HL-60 (cell line): Measurements from ENCODE around the gene LORICRIN.
A peak's percentile ranks its signal among the peaks of the same experiment; 100 is the strongest.

ENCODE experiments used
- DNase-seq, 2 experiments: peaks; one replicate each; pipeline ENCODE4 v3.0.0-alpha.2; 2010 to 2020; ENCODE audit warnings: low read depth in 1 of 2, low spot score in 1 of 2
- H3K27ac ChIP-seq: fragments of 250-450 bp; sonication (Bioruptor Pico); replicated peaks from 2 replicates; pipeline ENCODE4 v1.5.1; 2020; ENCODE audit warnings: mild to moderate bottlenecking, moderate library complexity
- H3K27me3 ChIP-seq: fragments of 250-450 bp; sonication (Bioruptor Pico); 2 replicates; pipeline ENCODE4 v1.5.1; 2021; ENCODE audit warnings: mild to moderate bottlenecking, moderate library complexity; ENCODE audit not compliant: insufficient read depth, poor library complexity, severe bottlenecking
- H3K4me3 ChIP-seq: replicated peaks from 2 replicates; pipeline ENCODE4 v1.5.1; 2011; ENCODE audit warnings: mild to moderate bottlenecking, control low read depth, low read length; ENCODE audit not compliant: insufficient read depth
- GABPA ChIP-seq: IDR thresholded peaks from 2 replicates; pipeline ENCODE4 v1.6.1; 2012; ENCODE audit warnings: low read depth
- POLR2AphosphoS5 ChIP-seq: IDR thresholded peaks from 2 replicates; pipeline ENCODE4 v1.6.1; 2012; ENCODE audit warnings: low read depth
- SPI1 ChIP-seq: IDR thresholded peaks from 2 replicates; pipeline ENCODE4 v1.6.1; 2012; ENCODE audit warnings: low read depth, mild to moderate bottlenecking, borderline replicate concordance
- TF ChIP-seq, protein P1 (sequence below): IDR thresholded peaks from one replicate; pipeline ENCODE4 v1.5.1; 2011; ENCODE audit warnings: low read length, control low read depth, inconsistent platforms; ENCODE audit not compliant: insufficient read depth
- TF ChIP-seq, protein P2 (sequence below): IDR thresholded peaks from 2 replicates; pipeline ENCODE4 v1.6.1; 2012; ENCODE audit warnings: low read depth; ENCODE audit not compliant: insufficient replicate concordance

The LORICRIN gene

DNA sequence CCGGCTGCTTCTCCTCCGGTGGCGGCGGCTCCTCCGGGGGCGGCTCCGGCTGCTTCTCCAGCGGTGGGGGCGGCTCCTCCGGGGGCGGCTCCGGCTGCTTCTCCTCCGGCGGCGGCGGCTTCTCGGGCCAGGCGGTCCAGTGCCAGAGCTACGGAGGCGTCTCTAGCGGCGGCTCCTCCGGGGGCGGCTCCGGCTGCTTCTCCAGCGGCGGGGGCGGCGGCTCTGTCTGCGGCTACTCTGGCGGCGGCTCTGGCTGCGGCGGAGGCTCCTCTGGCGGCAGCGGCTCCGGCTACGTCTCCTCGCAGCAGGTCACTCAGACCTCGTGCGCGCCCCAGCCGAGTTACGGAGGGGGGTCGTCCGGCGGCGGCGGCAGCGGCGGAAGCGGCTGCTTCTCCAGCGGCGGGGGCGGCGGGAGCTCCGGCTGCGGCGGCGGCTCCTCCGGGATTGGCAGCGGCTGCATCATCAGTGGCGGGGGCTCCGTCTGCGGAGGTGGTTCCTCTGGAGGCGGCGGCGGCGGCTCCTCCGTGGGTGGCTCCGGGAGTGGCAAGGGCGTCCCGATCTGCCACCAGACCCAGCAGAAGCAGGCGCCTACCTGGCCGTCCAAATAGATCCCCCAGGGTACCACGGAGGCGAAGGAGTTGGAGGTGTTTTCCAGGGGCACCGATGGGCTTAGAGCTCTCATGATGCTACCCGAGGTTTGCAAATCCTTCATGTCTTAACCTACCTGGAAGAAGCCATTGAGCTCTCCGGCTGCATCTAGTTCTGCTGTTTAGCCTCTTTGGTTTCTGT, 2.0 kb downstream of the LORICRIN start:
- Histone ChIP-seq H3K27me3 (peaks cover 54% of the 10 kb centered on the region), H3K4me3 (peak overlapping the region; percentile 2; the same call in 1 of the 2 replicates), H3K27ac (no peak overlapping the region)
- TF ChIP-seq, protein P1, sequence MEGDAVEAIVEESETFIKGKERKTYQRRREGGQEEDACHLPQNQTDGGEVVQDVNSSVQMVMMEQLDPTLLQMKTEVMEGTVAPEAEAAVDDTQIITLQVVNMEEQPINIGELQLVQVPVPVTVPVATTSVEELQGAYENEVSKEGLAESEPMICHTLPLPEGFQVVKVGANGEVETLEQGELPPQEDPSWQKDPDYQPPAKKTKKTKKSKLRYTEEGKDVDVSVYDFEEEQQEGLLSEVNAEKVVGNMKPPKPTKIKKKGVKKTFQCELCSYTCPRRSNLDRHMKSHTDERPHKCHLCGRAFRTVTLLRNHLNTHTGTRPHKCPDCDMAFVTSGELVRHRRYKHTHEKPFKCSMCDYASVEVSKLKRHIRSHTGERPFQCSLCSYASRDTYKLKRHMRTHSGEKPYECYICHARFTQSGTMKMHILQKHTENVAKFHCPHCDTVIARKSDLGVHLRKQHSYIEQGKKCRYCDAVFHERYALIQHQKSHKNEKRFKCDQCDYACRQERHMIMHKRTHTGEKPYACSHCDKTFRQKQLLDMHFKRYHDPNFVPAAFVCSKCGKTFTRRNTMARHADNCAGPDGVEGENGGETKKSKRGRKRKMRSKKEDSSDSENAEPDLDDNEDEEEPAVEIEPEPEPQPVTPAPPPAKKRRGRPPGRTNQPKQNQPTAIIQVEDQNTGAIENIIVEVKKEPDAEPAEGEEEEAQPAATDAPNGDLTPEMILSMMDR, result no peak
- TF ChIP-seq SPI1, result no peak
- TF ChIP-seq, protein P2, sequence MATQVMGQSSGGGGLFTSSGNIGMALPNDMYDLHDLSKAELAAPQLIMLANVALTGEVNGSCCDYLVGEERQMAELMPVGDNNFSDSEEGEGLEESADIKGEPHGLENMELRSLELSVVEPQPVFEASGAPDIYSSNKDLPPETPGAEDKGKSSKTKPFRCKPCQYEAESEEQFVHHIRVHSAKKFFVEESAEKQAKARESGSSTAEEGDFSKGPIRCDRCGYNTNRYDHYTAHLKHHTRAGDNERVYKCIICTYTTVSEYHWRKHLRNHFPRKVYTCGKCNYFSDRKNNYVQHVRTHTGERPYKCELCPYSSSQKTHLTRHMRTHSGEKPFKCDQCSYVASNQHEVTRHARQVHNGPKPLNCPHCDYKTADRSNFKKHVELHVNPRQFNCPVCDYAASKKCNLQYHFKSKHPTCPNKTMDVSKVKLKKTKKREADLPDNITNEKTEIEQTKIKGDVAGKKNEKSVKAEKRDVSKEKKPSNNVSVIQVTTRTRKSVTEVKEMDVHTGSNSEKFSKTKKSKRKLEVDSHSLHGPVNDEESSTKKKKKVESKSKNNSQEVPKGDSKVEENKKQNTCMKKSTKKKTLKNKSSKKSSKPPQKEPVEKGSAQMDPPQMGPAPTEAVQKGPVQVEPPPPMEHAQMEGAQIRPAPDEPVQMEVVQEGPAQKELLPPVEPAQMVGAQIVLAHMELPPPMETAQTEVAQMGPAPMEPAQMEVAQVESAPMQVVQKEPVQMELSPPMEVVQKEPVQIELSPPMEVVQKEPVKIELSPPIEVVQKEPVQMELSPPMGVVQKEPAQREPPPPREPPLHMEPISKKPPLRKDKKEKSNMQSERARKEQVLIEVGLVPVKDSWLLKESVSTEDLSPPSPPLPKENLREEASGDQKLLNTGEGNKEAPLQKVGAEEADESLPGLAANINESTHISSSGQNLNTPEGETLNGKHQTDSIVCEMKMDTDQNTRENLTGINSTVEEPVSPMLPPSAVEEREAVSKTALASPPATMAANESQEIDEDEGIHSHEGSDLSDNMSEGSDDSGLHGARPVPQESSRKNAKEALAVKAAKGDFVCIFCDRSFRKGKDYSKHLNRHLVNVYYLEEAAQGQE, result no peak
- TF ChIP-seq GABPA, result no peak
- no peak for TF ChIP-seq POLR2AphosphoS5
- DNase-seq, result no peak

DNA sequence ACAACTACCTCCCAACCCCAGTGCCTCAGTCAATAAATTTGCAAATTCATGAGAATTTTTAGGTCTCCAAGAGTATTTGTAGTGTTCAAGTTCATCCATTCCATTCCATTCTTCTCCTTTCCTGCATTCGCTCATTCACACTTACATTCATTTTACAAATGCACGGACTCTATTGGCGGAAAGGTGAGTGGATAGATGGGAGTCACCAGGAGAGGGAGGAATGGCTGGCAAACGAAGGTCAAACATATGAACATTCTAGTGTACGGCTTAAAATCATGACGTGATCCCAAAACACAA, 2.5 kb downstream of the LORICRIN start:
- H3K27ac ChIP-seq, result no peak overlapping the region
- no peak overlapping the region for H3K4me3 ChIP-seq
- DNase-seq, result no peak
- TF ChIP-seq, protein P1, result no peak
- TF ChIP-seq GABPA, result no peak
- peaks cover 57% of the 10 kb centered on the region for H3K27me3 ChIP-seq

DNA sequence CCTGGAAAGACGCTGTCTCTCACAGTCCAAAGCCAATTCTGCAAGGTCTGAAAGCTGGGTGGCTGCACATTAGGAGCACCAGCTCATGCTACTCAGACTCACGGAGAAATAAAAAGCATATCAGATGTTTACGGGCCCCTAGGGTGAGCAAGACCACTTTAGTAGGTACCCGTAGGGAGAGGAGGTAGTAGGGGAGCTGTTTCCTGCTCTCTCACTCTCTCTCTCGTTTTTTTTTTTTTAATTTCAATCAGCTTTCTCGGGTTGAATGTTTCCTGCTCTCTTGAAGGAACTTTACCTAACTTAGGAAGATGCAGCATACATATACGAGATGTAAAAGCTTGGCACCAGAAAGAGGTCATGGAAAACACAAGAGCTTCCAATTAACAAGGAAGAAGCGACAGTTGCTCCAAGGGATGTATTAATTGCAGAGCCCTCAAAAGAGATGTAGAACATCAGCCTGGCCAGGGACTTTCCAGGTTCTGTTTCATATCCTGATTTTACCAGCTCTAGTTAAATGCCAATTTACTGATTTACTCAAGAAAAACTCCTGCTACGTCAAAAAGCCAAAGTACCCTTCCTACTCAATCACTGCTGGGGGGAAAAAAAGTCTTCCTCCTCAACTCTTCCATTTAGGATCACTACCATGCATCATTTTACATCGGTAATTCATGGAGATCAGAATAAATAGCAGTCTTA, 3.1 kb downstream of the LORICRIN start:
- TF ChIP-seq GABPA, result no peak
- no peak for TF ChIP-seq SPI1
- no peak for TF ChIP-seq POLR2AphosphoS5
- TF ChIP-seq, protein P2, result no peak
- TF ChIP-seq, protein P1, result no peak
- DNase-seq, result no peak
- Histone ChIP-seq H3K4me3 (no peak overlapping the region), H3K27ac (no peak overlapping the region), H3K27me3 (peaks cover 59% of the 10 kb centered on the region)

DNA sequence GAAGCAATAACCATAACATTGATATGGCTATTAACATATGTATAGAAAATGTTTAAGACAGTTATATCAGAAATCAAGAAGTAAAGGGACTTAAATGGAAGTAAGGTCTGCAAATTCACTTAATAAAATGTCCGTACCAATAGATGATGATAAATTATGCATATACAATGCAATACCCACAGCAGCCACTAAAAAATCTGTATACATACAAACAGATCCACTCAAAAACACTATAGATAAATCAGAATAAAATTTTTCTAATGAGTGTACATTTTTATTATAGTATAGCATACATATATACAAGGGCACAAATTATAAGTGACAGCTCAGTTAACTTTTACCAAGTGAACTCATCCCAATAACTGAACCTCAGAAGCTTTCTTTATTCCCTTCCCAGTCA, 6.0 kb downstream of the LORICRIN start:
- no peak for DNase-seq
- Histone ChIP-seq H3K27ac (no peak overlapping the region), H3K27me3 (peaks cover 44% of the 10 kb centered on the region), H3K4me3 (no peak overlapping the region)
- TF ChIP-seq, protein P1, result no peak
- no peak for TF ChIP-seq POLR2AphosphoS5
- TF ChIP-seq, protein P2, result no peak
- no peak for TF ChIP-seq GABPA
- TF ChIP-seq SPI1, result no peak
